GM19468 (cell line): ENCODE results near the gene ACSL3.
"Not testable (repeated sequence)": the region's sequence is repeated elsewhere in the genome, so short reads cannot be mapped to it uniquely, and the experiment has no call there.

ENCODE experiments used
- ATAC-seq: cut with Tn5 transposase; IDR thresholded peaks from one replicate; pipeline ENCODE4 v1.9.1; 2021; ENCODE audit warnings: mild to moderate bottlenecking, moderate library complexity, moderate number of reproducible peaks; ENCODE audit not compliant: unreplicated experiment; ENCODE audit errors: extremely low read depth

Gene ACSL3

GRCh38 chr2:222963641-222964040, 102.8 kb downstream of the ACSL3 start:
- ATAC-seq, result no peak

GRCh38 chr2:222964376-222965031, 103.7 kb downstream of the ACSL3 start:
- ATAC-seq, result no peak

- ATAC-seq, result no peak
Measured at GRCh38 chr2:222965555-222965954, 104.7 kb downstream of the ACSL3 start.

DNA sequence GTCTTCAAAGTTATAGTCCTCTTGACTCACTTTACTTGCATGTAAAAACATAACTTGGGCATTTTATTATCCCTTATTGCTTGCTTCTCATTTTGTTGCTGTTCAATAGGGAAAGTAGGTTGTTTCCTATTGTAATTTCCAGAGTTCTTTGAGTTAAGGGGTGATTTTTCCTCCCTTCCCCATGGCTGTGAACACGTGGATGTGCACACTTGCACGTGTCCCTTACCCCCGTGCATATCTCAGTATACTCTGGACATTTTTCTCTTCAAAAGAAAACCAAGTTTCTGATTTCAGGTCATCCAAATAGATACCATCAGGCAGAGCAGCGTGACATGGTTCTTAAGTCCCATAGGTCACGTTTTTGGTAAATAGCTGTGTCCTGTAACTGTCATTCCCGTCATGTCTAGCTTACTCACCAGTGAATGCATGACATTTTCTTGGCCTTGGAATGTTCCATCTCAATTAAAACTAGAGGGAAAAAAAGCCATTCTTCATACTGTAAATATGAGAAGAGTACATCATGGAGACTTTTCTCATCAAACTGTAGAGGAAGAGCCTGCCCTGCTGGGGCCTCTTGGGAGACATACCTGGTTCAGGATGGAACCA, 107.8 kb downstream of the ACSL3 start:
- no peak for ATAC-seq

GRCh38 chr2:222969491-222969890, 108.7 kb downstream of the ACSL3 start:
- no peak for ATAC-seq

DNA sequence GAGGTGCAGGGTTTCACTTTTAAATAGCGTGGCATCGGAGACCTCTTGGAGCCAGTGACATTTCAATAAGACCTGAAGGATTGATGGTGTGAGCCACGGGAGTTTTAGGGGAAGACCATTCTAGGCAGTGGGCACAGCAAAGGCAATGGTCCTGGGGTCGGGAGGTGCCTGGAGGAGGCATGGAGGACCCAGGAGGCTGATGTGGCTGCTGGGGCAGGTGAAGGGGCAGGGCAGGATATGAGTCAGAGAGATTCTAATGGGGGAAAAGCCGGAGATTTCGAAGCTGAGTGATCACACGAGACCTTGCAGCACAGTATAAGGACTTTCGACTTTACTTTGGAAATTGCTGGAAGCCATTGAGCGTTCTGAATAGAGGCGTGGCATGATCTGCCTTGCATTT, 111.6 kb downstream of the ACSL3 start:
- no peak for ATAC-seq

GRCh38 chr2:222973237-222973636, 112.4 kb downstream of the ACSL3 start:
- ATAC-seq, result no peak

DNA sequence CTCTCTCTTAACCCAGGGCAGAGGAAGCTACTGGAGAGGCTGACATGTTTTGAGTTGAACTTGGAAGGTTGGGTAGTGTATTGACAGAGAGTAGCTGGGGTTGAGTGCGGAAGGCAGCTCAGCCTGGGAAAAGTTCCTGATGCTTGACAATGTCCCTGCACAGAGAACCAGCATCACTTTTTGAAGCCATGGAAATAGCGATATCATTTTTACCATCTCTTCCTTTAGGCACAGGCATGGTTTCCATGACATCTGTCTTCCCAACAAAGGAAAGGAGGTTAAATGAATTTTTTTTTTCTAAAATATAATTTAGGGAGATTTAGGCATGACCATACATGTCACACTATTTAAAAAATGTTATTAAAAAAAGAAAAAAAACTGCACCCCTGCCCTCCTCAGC, 112.9 kb downstream of the ACSL3 start:
- ATAC-seq, result no peak

DNA sequence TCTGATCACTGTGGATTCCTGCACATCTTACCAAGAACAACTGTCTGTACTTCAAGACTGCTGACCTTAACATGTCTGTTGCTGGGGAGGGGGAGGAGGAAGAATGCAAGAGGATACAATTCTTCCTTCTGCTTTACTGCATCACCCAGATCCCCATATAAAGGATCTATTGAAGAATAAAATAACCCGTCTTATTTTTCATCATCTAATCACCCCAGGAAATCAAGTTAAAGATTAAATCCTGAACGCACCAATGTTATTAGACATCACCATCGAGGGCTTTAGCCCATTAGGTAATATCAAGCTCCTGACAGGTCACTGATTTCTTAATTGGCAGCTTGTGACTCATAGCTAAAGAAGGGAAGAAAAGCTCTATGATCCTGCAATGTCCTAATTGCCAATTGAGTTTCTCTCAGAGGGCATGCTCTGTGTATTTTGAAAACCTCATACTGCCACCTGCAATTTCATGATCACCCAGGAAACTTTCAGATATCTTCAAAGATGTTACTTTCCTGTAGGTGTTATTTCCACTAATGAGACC, 115.8 kb downstream of the ACSL3 start:
- no peak for ATAC-seq

- ATAC-seq, result no peak
Measured at GRCh38 chr2:222977121-222977520, 116.3 kb downstream of the ACSL3 start.

DNA sequence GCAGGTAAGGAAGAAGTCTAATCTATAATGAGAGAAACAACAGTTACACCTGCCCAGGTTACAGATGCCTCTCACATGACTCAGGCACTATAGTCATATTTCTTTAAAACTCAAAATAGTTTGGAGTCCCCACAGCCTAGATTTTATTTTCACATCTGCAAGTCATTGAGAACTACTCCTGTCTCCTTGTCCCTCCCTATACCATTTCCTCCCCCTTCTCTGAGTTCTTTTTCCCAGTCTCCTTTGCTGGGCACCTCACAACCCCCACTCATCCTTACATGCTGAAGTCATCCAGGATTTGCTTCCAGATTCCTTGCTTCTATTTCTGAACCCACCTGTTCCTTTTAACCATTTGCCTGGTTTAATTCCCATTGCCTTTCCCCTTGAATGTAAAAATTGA, 118.0 kb downstream of the ACSL3 start:
- no peak for ATAC-seq

- no peak for ATAC-seq
Measured at GRCh38 chr2:222979484-222979883, 118.6 kb downstream of the ACSL3 start.

DNA sequence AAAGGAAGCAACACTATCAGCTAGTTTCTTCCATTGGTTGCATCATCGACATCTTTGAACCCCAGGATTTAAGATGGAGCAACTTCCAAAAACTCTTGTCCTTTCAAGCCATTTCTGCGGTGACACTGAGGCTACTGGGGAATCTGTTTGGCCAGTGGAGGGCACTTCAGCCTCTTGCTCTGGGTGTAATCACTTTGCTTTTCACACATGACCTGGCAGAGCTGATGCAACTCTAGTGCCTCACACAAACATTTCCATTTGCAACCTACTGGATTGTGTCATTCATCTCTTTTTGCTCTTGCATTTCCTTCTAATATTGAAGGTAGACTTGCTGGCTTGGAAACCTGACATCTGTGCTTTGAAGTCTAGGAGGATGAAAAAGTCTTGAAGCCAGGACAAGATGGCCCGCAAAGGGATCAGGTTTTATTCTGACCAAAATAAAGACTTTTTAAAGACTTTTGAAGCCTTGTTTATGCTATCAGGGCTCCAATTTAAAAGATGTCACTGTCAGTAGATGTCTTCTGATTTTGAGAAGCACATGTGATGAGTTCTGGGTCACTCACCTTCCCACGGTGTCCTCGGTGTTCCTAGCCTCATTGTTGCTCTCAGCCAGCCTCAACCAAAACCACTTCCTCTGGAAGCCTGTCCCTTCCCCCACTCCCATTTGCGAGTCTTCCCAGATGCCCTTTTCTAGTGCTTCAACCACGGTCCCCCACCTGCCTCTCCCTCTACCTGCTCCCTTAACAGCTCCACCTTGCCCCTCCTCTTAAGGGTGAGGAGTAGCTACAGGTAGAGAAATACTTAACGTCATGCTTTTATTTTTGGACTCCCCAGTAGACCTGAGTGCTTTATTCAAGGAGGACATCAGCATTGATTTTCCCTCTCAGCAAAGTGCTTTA, 121.4 kb downstream of the ACSL3 start:
- no peak for ATAC-seq

- no peak for ATAC-seq
Measured at GRCh38 chr2:222982909-222983265, 122.1 kb downstream of the ACSL3 start.

- no peak for ATAC-seq
Measured at GRCh38 chr2:222984908-222985307, 124.1 kb downstream of the ACSL3 start.

DNA sequence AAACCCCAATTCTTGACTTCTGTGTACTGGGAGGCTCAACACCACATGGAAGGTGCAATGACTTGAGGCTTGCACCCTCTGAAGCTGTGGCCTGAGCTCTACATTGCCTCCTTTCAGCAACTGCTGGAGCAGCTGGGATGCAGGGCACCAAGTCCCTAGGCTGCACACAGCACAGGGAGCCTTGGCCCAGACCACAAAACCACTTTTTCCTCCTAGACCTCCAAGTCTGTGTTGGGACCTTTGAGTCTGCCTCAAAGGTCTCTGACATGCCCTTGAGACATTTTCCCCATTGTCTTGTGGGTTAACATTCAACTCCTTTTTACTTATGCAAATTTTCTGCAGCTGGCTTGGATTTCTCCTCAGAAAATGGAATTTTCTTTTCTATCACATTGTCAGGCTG, 128.6 kb downstream of the ACSL3 start:
- ATAC-seq, result no peak

DNA sequence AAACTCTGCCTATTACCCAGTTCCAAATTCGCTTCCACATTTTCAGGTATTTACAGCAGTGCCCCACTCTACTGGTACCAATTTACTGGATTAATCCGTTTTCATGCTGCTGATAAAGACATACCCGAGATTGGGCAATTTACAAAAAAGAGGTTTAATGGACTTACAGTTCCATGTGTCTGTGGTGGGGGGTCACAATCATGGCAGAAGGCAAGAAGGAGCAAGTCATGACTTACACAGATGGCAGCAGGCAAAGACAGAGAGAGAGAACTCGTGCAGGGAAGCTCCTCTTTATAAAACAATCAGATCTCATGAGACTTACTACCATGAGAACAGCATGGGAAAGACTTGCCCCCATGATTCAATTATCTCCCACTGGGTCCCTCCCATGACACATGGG, 129.4 kb downstream of the ACSL3 start:
- ATAC-seq, result not testable (repeated sequence)

GRCh38 chr2:222992137-222992536, 131.3 kb downstream of the ACSL3 start:
- no peak for ATAC-seq
